ENCODE measurements around the gene PTEN.
"Not testable (repeated sequence)": the region's sequence is repeated elsewhere in the genome, so short reads cannot be mapped to it uniquely, and the experiment has no call there.

Gene PTEN

DNA sequence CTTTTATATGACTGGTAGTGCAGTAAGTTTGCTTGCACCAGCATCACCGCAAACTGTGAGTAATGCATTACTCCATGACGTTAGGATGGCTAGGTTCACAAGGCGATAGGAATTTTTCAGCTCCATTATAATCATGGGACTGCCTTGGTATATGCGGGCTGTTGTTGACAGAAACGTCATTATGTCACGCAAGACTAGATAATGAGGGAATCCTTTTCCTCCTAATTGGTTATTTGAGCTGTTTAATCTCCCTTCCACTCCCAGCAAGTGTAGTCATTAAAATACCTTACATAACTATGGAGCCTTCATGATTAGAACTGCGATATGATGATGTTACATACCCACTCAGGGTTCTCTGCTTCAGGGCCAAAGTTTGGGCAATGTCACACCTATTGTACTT is 17.4 kb upstream of the PTEN start:
- DNase-seq, result no peak

DNA sequence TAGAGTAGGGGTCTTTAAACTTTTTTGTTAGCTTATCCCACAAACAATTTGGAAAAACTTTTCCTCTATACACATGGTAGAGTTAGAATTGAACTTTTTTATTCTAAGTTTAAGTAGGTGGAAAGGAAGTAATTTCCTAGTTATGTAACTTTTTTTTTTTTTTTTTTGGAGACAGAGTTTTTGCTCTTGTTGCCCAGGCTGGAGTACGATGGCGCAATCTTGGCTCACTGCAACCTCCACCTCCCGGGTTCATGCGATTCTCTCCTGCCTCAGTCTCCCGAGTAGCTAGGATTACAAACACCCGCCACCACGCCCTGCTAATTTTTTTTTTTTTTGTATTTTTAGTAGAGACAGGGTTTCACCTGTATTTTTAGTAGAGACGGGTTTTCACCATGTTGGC is 16.7 kb upstream of the PTEN start:
- DNase-seq, result not testable (repeated sequence)

DNA sequence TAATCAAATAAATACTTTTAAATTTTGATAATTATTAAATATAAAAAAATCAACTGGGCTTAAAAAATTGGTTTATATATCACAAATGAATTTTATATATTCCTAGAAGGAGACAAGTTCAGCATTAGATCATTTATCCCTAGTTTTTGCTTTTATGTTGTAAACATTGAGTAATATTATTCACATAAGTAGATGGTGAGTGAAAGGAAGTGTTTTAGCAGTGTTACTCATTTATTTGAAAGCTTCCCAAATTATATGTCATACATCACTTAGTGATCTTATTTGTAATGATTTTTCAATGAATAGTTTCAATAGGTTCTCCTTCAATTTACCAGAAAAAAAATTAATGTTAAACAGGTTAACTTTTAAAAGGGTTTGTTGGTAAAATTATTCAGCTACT is 15.9 kb upstream of the PTEN start:
- no peak for DNase-seq

- no peak for DNase-seq
Observed at GRCh38 chr10:87849001-87849400, 14.4 kb upstream of the PTEN start.

DNA sequence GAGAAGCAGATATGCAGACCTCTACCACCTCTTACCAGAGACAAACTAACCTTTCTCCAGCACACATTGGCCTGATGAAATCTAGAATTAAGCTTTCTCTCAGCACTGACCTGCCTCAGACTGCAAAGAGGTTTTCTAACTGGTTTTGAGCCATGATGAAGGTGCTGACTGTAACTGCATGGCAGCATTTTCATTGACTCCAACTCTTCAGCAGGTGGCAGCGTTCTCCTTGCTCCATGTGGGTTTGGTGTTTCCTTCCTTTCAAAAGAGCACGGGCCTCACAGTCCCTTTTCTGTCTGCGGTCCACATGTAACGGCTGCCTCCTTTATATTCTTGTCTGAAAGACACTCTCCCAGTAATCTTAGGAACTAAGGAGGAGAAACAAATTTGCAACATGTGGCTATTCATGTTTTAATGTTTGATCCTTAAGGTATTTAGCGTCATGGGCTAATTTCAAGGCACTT is 12.7 kb upstream of the PTEN start:
- peak; percentile 56 for DNase-seq

DNA sequence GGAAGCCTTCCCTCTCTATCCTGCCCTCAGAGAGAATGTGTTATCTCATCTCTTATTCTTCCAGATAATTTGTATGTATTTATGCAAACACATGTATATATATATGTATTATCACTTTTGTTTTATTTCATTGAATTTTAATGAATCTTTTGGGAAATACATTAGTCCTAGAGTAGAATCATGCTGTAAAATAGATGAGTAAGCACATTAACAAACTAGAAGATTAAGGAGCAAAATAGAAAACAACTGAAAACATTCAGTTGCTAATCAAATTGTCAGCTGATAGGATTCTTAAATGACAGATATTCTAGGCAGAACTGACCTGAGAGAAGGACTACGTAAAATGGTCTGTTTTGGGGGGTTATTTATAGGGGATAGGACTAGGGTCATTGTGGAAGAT is 11.3 kb upstream of the PTEN start:
- no peak for DNase-seq

DNA sequence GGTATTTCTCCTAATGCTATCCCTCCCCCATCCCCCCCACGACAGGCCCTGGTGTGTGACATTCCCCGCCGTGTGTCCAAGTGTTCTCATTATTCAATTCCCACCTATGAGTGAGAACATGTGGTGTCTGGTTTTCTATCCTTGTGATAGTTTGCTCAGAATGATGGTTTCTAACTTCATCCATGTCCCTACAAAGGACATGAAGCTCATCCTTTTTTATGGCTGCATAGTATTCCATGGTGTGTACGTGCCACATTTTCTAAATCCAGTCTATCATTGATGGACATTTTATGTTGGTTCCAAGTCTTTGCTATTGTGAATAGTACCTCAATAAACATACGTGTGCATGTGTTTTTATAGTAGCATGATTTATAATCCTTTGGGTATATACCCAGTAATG is 8.2 kb upstream of the PTEN start:
- DNase-seq, result not testable (repeated sequence)

- not testable (repeated sequence) for DNase-seq
Observed at GRCh38 chr10:87855665-87856064, 7.8 kb upstream of the PTEN start.

DNA sequence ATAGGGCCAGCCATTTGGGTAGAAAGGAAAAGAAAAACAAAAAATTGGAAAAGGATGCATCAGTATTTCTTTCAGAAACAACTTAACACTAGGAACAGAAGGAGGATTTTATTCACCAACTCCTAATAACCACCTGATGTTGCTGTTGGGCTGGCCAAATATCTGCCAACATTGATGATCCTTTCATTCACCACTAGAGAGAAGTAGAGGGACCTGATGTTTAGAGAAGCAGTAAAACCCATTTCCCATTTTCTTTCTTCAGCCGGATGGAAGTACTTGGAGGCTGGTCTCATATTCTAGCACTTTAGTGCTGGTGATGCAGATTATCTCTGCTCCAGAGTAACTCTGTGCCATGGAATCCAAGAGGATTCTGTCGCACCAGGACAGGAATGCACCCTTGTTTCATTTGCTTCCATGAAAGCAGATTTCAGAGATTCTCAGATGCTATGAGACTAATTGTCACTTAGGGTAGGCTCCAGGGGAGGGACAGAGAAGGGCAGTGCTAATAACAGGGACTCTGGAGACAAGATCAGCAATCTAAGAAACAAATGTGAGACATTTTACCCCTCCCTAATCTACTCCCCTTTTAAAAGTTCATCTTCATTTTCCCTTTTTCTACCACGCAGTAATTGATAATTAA is 3.1 kb upstream of the PTEN start:
- DNase-seq, result peak; percentile 82

DNA sequence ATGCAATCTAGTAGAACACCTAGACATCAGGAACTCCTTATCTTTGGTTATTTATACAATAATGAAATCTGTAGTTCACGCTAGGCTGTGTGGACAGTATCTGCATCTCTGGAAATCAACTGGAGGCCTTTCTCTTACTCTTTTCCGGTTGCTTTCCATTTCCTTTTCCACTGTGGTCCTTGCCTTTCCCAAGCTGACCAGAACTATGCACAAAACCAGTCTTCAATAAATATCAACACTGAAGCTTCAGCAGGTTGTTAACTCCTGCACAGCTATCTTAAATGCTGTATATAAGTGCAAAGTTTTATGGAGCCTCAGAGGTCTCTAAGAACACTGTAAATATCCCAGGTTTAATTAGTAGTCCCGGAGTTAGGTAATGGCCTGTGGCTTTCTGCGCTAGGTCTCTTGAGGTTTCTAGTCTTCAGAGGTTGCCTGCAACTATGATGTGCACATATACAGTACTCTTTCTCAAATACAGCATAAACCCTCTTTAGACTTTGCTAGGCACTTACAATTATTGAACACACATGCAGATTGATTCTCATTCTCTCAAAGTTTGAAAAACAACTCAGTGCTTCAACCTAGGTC is 2.5 kb upstream of the PTEN start:
- no peak for DNase-seq

GRCh38 chr10:87861566-87861952 is 1.9 kb upstream of the PTEN start:
- DNase-seq, result no peak

GRCh38 chr10:87861953-87862678 is 1.3 kb upstream of the PTEN start:
- peak; percentile 58 for DNase-seq

GRCh38 chr10:87862679-87863052 is 759 bp upstream of the PTEN start:
- peak; percentile 58 for DNase-seq

DNA sequence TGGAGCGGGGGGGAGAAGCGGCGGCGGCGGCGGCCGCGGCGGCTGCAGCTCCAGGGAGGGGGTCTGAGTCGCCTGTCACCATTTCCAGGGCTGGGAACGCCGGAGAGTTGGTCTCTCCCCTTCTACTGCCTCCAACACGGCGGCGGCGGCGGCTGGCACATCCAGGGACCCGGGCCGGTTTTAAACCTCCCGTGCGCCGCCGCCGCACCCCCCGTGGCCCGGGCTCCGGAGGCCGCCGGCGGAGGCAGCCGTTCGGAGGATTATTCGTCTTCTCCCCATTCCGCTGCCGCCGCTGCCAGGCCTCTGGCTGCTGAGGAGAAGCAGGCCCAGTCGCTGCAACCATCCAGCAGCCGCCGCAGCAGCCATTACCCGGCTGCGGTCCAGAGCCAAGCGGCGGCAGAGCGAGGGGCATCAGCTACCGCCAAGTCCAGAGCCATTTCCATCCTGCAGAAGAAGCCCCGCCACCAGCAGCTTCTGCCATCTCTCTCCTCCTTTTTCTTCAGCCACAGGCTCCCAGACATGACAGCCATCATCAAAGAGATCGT is 598 bp downstream of the PTEN start:
- not testable (repeated sequence) for DNase-seq

DNA sequence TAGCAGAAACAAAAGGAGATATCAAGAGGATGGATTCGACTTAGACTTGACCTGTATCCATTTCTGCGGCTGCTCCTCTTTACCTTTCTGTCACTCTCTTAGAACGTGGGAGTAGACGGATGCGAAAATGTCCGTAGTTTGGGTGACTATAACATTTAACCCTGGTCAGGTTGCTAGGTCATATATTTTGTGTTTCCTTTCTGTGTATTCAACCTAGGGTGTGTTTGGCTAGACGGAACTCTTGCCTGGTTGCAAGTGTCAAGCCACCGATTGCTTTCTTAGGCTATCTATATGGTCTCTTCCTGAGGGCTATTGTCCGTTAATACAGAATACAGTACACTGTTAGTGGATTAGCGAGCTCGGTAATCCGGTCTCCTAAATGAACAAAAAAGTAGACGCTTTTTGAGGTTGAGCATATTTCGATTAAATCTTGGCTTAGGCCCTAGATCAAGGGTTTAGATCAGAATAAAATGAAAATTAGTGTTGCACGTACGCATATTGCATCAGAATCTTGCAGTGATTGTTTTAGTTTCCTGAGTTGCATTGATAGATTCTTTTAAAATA is 1.2 kb downstream of the PTEN start:
- peak; percentile 23 for DNase-seq

DNA sequence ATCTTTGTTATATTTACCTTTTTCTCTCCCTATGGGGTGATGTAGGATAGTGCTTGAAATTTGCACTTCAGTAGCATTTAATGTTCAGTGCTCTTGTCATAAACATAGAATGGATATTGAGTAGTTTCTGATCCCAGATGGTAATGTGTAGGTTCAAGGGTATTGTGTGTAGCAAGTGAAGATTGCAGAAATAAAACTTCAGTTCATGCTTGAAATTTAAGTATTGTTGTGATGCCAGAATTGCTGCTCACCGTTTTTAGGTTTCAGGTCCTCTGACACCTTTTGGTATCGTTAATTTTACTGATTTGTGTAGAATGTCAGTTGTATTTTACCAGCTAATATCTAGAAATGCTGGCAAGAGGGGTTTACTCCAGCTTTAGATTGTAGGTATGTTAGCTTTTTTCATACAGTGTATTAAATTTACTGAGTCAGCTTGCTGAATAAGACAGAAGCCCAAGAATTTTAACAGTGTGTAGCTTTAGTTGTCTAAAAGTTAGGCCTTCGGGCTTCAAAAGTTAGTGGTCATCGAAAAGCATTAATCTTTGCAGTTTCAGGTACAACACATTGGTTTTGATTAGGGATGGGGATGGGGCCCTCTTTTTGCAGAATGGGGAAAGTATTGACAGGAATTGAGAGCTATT is 1.9 kb downstream of the PTEN start:
- DNase-seq, result no peak

DNA sequence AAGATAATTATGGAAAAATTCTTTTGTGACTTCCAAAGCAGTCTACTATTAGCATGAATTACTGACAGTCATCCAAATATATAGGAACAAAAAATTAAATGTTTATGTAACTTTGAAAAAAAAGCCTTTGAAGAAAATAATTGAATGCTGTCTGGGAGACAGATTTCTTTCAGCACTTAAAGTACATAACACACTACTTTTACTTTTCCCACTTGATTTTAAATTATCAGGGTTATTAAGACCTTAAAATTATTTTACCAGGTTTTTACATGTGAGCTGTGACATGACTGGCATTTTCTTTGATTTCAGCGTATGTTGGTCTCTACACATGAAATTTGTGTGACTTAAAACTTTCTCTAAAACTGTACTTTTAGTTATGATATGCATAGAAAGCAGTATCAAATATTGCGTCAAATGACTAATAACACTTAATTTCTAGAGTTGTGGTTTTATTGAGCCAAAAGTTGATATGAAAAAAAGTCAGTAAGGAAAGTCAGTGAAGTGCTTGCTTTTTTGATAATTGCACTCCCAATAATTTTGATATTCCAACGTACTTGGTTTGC is 3.1 kb downstream of the PTEN start:
- DNase-seq, result peak; percentile 5

DNA sequence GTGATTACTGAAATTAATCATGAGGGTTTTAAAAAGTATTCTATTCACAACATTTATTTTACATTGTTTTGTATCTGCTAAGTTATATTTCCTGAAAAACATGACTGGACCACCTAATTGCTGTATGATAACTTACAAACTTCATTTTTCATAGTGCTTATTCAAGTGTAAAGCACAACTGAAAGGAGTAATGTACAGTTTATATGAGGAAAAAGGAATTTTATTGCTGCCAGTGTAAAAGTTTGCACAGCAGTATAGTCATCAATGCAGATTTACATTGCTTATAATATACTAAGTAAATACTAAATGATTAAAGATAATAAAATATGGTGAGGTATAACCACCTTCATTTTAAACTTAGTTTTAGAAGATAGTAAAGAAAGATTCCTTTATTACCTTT is 4.0 kb downstream of the PTEN start:
- no peak for DNase-seq

GRCh38 chr10:87868277-87868676 is 4.9 kb downstream of the PTEN start:
- no peak for DNase-seq

GRCh38 chr10:87869139-87869538 is 5.7 kb downstream of the PTEN start:
- DNase-seq, result not testable (repeated sequence)

DNA sequence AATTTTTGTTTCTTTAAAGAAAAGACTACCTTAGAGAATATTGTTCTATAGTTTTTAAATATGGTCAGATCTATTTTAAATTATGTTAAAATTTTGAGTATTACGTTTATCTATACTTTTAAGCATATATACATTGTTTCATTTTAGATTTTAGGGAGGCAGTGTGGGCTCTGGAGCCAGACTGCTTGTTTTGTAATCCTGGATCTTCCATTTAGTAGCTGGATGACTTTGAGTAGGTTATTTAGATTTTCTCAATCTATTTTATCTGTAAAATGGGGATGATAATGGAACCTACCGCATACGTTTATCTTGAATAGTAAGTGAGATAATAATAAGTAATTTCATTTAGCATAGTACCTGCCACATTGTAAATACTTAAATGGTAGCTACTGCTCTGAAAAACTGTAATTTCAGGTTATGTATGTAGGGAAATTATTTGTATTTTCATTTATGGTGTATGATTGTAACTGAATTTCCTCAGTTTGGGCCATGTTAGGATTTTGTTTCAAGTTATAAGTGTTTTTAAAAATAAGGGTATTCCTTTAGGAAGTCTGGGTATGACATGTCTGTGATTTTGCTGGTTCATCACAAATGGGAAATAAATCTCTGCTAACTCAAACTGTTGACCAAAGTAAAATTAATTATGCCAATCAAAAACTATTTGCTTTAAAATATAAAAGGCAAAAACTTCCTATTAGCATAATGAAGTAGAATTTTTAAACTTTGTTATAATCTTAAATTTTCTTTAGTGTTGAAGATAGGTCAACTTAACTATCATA is 6.5 kb downstream of the PTEN start:
- DNase-seq, result no peak

- no peak for DNase-seq
Observed at GRCh38 chr10:87872828-87873227, 9.4 kb downstream of the PTEN start.
